ENCODE data around the gene LRP4.
"Not testable (repeated sequence)": the region's sequence is repeated elsewhere in the genome, so short reads cannot be mapped to it uniquely, and the experiment has no call there.

DNA sequence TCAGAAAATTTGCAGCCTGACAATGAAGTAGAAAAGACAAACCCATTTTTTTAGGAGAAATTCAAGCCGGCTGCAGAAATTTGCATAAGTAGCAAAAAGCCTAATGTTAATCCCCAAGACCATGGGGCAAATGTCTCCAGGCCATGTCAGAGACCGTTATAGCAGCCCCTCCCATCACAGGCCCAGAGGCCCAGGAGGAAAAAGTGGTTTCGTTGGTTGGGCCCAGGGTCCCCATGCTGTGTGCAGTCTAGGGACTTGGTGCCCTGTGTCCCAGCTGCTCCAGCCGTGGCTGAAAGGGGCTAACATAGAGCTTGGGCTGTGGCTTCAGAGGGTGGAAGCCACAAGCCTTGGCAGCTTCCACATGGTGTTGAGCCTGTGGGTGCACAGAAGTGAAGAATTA is 9.6 kb upstream of the LRP4 start:
- not testable (repeated sequence) for TF ChIP-seq EZH2 (IDR thresholded peaks at IDR 0.05; ENCODE audit: borderline replicate concordance, low read length); CTCF (conservative IDR thresholded peaks at IDR 0.05 in 1 of 2, IDR thresholded peaks at IDR 0.05 in 1 of 2; ENCODE audit: extremely low read depth in 1 of 2, insufficient read depth in 1 of 2, low read depth in 1 of 2, low read length in 2 of 2)
